ENCODE data around the gene KCNG2. TPM values are rescaled to one million over a fixed set of nuclear protein-coding genes. Genes with fewer than 3 reads are reported as not detected.

The KCNG2 gene
- total RNA-seq, 1 donor from 2014 or later = 0.22 TPM

DNA sequence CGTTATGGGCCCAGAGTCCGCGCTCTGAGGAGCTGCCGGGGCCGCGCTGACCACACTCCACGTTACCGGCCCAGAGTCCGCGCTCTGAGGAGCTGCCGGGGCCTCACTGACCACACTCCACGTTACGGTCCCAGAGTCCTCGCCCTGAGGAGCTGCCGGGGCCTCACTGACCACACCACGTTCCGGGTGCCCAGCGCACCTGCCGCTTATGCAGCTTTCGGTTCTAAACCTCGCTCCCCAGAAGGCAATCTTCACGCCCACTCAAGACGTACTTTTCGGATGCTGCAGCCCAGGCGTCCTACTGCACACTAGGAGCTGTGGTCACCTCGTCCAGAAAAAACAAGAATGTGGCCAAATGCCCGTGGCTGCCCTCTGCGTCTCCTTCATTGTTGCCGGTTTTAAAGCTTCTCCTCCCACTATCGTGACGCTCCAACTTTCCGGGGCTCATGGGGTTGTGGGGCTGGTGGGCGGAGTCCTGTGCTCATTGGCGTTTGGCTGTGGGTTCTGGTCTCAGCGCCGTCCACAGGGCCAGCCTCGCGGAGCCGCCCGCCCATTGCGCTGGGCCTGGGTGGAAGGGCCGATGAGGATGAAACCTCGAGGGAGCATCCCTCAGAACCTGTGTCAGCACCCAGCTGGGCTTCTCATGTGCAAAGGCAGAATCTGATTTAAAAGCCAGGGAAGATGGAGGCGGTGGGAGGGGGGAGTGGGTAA is 11.9 kb downstream of the KCNG2 start:
- ATAC-seq (no peak), DNase-seq (ENCODE audit: low spot score) (no peak)
- intact Hi-C loops (cut with DNase I) = no loop called here

DNA sequence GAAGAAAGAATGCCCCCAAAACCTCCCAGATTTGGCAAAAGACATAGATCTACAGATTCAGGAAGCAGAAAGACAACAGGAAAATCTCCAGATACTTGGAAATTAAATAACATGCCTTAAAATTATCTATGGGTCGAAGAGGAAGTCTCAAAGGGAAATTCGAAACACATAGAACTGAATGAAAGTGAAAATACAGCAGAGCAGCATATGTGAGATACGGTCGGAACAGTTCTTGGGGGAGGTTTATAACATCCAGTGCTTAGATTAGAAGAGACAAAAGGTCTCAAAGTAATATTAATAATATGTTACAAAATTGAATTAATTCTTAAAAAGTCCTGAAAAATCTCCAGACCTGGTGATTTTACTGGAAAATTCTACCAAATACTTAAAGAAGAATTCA is 14.3 kb downstream of the KCNG2 start:
- ATAC-seq (no peak), DNase-seq (ENCODE audit: low spot score) (no peak)
- intact Hi-C loops (cut with DNase I) = no loop called here

DNA sequence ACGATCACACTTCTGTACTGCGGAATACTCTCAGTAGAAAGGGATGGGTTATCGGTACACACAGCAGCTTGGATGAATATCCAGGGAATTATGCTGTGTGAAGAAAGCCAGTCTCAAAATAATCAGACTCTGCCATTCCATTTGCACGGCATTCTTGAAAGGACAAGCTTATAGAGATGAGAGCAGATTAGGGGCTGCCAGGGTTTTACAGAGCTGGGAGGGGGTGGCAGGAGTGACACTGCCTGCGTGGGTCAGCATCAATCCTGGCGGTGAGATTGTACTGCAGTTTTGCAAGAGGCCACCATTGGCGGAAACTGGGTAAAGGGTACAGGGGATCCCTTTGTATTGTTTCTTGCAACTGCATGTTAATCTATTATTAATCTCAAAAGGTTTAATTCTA is 16.6 kb downstream of the KCNG2 start:
- intact Hi-C loops (cut with DNase I) = no loop called here
- ATAC-seq = no peak

GRCh38 chr18:79815657-79816056 is 17.9 kb downstream of the KCNG2 start:
- intact Hi-C loops (cut with DNase I) = no loop called here

More for the DNA sequence above, 16.6 kb downstream of the KCNG2 start:
- no peak for DNase-seq (ENCODE audit: low spot score)

DNA sequence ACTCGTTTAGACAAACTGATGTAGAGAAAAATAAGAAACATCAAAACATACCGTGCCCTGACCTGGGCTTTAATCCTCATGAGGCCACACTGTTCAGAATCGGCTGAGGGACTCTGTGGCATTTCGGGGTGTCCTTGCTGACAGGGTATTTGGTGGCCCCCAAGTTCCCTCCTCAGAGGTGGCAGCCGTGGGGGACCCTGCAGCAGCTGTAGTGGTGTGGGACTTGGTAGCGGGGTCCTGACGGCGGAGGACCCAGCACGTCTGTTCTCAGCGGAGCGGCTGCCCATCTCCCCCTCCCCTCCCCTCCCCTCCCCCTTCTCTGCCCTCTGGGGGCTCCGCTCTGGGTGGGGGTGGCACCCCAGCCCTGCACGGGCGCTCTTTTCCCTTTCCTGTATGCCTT is 18.4 kb downstream of the KCNG2 start:
- intact Hi-C loops (cut with DNase I) = no loop called here
- DNase-seq (ENCODE audit: low spot score) (no peak), ATAC-seq (no peak)

More at GRCh38 chr18:79815657-79816056, 17.9 kb downstream of the KCNG2 start:
- ATAC-seq (no peak), DNase-seq (ENCODE audit: low spot score) (no peak)

DNA sequence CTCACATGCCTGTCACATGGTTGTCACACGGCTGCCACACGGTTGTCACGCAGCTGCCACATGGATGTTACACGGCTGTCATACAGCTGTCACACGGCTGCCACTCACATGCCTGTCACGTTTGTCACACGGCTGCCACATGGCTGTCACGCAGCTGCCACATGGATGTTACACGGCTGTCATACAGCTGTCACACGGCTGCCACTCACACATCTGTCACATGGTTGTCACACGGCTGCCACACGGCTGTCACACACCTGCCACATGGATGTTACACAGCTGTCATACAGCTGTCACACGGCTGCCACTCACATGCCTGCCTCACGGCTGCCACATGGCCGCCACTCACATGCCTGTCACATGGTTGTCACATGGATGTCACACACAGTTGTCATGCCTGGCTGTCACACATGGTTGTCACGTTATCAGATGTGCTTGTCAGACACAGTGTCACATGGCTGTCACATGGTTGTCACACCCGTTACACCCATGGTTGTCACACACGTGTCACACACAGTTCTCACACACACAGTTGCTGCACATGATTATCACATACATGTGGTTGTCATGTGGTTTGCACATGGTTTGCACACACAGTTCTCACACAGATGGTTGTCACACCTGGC is 19.4 kb downstream of the KCNG2 start:
- DNase-seq (ENCODE audit: low spot score) = no peak
- intact Hi-C loops (cut with DNase I) = no loop called here
- no peak for ATAC-seq

- no peak for DNase-seq (ENCODE audit: low spot score)
These were observed 19.9 kb downstream of the KCNG2 start for GRCh38 chr18:79817607-79817998.

DNA sequence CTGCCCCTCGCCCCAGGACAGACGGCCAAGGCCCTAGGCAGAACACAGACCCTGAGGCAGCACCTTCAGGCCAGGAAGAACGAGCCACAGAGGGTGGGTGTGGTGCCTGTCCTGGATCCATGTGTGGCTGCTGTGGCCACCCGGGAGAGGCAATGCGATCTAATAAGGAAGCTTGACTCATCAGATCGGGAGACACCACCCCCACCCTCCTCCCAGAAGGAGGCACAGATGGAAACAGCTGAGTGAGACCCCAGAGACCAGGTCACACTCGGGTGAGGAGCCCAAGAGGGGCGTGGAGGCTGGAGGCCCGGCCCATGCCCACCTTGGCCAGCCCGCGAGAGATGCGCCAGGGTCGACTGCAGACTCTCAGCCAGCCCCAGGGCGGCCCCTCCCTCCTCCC is 20.3 kb downstream of the KCNG2 start:
- intact Hi-C loops (cut with DNase I) = no loop called here
- ATAC-seq (no peak), DNase-seq (ENCODE audit: low spot score) (no peak)

More at GRCh38 chr18:79817607-79817998, 19.9 kb downstream of the KCNG2 start:
- intact Hi-C loops (cut with DNase I) = no loop called here
- no peak for ATAC-seq

GRCh38 chr18:79818631-79819030 is 20.9 kb downstream of the KCNG2 start:
- DNase-seq (ENCODE audit: low spot score) = no peak
- no peak for ATAC-seq
- intact Hi-C loops (cut with DNase I) = no loop called here

DNA sequence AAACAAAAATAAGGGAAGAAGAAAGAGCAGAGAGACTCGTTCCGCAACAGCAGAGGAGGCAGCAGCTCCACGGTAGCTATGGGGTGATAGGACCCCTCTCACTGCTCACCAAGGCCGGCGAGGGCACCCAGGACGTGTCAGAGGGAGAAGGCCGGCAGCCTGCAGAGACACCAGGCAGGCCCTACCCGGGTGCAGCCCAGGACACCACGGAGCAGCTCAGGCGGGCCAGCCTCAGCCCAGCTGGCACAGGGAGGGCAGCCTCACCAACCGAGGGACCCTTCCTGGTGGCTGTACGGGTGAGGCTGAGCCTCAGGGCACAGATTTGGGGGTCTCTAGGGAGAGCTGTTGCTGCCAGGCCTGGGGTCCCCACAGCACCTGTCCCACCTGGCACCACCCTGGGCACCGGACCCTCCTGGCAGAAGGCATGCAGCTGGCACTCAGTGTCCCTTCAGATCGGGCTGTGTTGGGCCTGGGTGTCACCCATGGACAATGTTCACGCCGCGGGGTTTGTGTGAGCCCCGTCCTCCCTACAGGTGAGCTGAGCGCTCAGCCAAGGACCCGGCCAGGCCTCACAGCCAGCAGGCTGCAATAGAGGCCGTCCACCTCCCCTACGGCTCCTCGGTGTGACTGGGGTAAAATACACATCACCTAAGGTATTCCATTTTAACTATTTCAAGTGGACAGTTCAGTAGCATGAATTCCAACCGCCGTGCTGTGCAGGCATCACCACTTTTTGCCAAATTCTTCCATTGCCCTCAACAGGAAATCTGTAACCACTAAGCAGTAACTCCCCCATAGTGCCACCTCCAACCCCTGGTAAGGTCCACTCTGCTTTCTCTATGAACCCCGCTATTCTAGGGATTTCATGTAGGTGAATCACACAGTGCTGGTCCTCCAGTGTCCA is 21.6 kb downstream of the KCNG2 start:
- DNase-seq (ENCODE audit: low spot score) (no peak), ATAC-seq (peak; percentile 14)
- intact Hi-C loops (cut with DNase I) = no loop called here

DNA sequence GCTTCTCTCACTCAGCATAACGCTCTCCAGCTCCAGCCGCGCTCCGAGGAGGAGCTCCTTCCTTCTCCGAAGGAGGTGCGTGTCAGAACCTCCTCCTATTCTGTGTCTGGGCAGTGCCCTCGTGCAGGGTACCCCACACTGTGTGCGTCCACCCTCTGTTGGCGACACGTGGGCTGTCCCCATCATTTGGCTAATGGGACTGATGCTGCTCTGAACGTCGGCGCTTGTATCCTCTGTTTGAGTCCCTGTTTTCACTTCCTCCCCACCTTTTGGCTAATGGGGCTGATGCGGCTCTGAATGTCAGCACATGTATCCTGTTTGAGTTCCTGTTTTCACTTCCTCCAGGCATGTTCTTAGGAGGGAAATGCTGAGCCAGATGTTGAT is 22.2 kb downstream of the KCNG2 start:
- ATAC-seq (peak; percentile 72), DNase-seq (ENCODE audit: low spot score) (no peak)
- intact Hi-C loops (cut with DNase I) = no loop called here

GRCh38 chr18:79823120-79823519 is 25.4 kb downstream of the KCNG2 start:
- DNase-seq (ENCODE audit: low spot score) = no peak
- intact Hi-C loops (cut with DNase I) = no loop called here
- no peak for ATAC-seq

DNA sequence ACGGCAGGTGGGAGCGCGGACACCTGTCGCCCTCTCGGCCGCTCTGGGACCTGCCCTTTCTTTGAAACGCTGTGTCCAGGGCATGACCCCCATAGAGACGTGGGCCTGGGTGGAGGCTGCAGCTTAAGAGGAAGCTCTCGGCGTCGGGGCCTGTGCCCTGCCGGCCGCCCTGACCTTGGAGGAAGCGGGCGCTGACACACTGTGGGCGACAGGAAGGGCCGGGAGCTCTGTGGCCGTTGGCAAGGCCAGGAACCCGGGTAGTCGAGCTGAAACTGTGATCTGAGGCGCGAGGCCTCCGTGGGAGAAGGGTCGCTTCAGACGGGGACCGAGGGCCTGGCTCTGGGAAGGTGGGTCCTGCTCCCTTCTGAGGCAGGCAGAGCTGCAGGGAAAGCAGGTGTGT is 28.2 kb downstream of the KCNG2 start:
- no peak for DNase-seq (ENCODE audit: low spot score)
- peak; percentile 58 for ATAC-seq
- intact Hi-C loops (cut with DNase I) = no loop called here

GRCh38 chr18:79826966-79827365 is 29.2 kb downstream of the KCNG2 start:
- intact Hi-C loops (cut with DNase I) = no loop called here
- DNase-seq (ENCODE audit: low spot score) (no peak), ATAC-seq (no peak)

GRCh38 chr18:79828258-79828657 is 30.5 kb downstream of the KCNG2 start:
- intact Hi-C loops (cut with DNase I) = no loop called here
- DNase-seq (ENCODE audit: low spot score) (no peak), ATAC-seq (no peak)

DNA sequence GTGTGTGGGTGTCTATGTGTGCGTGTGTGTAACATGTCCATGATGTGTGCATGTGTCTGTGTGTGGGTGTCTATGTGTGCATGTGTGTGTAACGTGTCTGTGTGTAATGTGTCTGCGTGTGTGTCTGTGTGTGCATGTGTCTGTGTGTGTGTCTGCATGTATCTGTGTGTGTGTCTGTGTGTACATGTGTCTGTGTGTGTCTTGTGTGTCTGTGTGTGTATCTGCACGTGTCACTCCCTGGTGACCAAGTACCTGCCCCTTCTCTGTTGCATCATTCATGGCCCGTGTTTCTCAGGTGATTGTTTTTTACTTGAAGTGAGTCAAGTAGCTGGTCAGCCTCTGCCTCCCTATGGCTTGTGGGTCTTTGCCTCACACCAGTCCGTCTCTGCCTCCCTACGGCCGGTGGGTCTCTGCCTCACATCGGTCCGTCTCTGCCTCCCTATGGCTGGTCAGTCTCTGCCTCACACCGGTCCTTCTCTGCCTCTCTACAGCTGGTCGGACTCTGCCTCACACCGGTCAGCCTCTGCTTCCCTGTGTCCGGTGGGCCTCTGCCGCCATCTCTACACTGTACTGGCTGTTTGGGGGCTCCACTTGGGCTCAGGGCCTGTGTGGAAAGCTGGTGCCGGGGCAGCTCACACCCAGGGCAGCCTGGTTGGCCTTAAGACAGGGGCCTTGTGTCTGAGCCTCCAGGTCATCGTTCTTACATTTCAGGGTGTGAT is 31.6 kb downstream of the KCNG2 start:
- no peak for ATAC-seq
- no peak for DNase-seq (ENCODE audit: low spot score)
- intact Hi-C loops (cut with DNase I) = no loop called here

DNA sequence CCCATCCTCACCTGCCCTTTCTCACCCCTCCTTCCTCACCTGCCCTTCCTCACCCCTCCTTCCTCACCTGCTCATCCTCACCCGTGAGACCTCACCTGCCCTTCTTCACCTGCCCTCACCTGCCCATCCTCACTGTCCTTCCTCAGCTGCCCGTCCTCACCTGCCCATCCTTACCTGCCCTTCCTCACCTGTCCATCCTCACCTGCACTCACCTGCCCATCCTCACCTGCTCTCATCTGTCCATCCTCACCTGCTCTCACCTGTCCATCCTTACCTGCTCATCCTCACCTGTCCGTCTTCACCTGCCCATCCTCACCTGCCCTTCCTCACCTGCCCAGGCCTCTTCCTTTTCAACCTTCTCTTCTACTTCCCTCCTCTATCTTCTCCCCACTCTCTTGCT is 34.4 kb downstream of the KCNG2 start:
- intact Hi-C loops (cut with DNase I) = no loop called here
- DNase-seq (ENCODE audit: low spot score) = no peak
- ATAC-seq = no peak

DNA sequence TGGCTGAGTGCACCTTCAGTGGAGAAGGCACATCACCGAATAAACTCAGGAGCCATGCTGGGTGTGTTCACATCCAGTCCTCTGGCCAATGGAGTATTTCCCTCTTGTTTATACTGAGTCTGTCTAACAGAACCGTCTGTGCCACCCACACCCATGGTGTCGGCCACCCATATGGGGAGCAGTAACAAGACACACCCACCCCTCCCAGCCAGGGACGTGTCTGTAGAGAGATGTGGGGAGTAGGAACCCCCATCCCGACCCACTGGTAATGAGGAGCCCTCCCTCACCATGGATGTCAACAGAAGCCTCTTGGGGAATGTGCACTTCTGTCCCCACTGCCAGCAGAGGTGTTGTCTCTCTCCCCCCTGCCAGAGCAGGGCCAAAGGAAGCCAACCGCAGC is 37.1 kb downstream of the KCNG2 start:
- DNase-seq (ENCODE audit: low spot score) (no peak), ATAC-seq (no peak)
- intact Hi-C loops (cut with DNase I) = no loop called here

DNA sequence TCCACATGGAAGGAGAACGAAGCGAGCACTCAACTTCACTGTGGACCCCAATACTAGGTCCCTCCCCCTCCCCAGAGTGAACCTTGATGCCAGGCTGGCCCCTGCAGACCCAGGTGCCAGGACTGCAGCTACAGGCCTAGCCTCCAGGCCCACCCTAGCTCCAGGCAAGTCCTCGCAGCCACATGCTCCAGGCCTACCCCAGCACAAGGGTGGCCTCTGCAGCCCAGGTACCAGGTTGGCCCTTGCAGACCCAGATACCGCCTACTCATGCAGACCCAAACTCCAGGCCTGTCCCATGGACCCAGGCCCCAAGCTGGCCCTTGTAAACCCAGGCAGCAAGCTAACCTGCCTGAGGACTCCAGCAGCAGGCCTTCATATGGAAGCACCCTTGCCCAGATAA is 44.2 kb downstream of the KCNG2 start:
- DNase-seq (ENCODE audit: low spot score) (no peak), ATAC-seq (no peak)
- intact Hi-C loops (cut with DNase I) = no loop called here

Measured in sciatic nerve (tissue), 2 donors.